AG04449 (cell line): ENCODE measurements around the gene SF3A1.

Source experiments
- CTCF ChIA-PET: fragments of 350-600 bp; formaldehyde crosslinking; extraction: SDS; loops from one replicate; lab custom pipeline; 2021; ENCODE audit warnings: antibody characterized with exemption; lab: Yijun Ruan, JAX
- POLR2A ChIA-PET: fragments of 400-600, 350-600 bp; formaldehyde crosslinking; extraction: SDS; loops from one replicate; lab custom pipeline; 2020; ENCODE audit warnings: antibody characterized with exemption, inconsistent platforms; lab: Yijun Ruan, JAX
- DNase-seq: peaks from one replicate; pipeline ENCODE4 v3.0.0-alpha.2; 2010; ENCODE audit warnings: low read depth, low spot score
- H3K4me3 ChIP-seq: 2 replicates; pipeline ENCODE4 v1.5.1; 2011; ENCODE audit warnings: low read depth, mild to moderate bottlenecking, control low read depth, low read length
- CTCF ChIP-seq: IDR thresholded peaks from one replicate; pipeline ENCODE4 v1.5.1; 2011; ENCODE audit warnings: mild to moderate bottlenecking, moderate library complexity, low read length, control low read depth, inconsistent platforms; ENCODE audit not compliant: insufficient read depth; ENCODE audit errors: missing control alignments

SF3A1 gene

GRCh38 chr22:30301995-30302809 is 54.5 kb downstream of the SF3A1 start:
- ChIA-PET POLR2A (interaction anchor here (0.5 to 1.3 kb wide), 5 partner anchors 8 to 139 kb away, joined by 3 to 4 read pairs (median 3); partner anchors contain the start of gene TBC1D10A), CTCF (interaction anchor here (1.0 to 9.9 kb wide), 3 partner anchors 9 to 16 kb away, joined by 3 to 79 read pairs (median 4); partner anchors contain the start of gene CASTOR1)
- DNase-seq: no peak
- H3K4me3 ChIP-seq: no peak overlapping the region
- TF ChIP-seq CTCF: no peak

- no peak for TF ChIP-seq CTCF
- ChIA-PET POLR2A (no interaction called here), CTCF (interaction anchor here (9.9 kb wide), 1 partner anchor 10 kb away, joined by 79 read pairs; the partner anchor contains the start of gene CASTOR1)
- DNase-seq: no peak
- no peak overlapping the region for H3K4me3 ChIP-seq
These were observed 57.4 kb downstream of the SF3A1 start for GRCh38 chr22:30299322-30299721.

GRCh38 chr22:30297991-30298701 is 58.5 kb downstream of the SF3A1 start:
- no peak for DNase-seq
- ChIA-PET CTCF (interaction anchor here (0.9 to 9.9 kb wide), 2 partner anchors 9 to 12 kb away, joined by 3 to 79 read pairs; partner anchors contain the start of gene CASTOR1), POLR2A (no interaction called here)
- H3K4me3 ChIP-seq: no peak overlapping the region
- TF ChIP-seq CTCF: no peak

GRCh38 chr22:30297276-30297990 is 59.3 kb downstream of the SF3A1 start:
- no peak for TF ChIP-seq CTCF
- DNase-seq: no peak
- H3K4me3 ChIP-seq: no peak overlapping the region
- ChIA-PET POLR2A (no interaction called here), CTCF (interaction anchor here (0.9 to 9.9 kb wide), 2 partner anchors 8 to 13 kb away, joined by 3 to 79 read pairs; partner anchors contain the start of gene CASTOR1)

- no peak overlapping the region for H3K4me3 ChIP-seq
- TF ChIP-seq CTCF: no peak
- CTCF ChIA-PET: interaction anchor here (9.9 kb wide), 1 partner anchor 7 kb away, joined by 79 read pairs; the partner anchor contains the start of gene CASTOR1
- POLR2A ChIA-PET: no interaction called here
- no peak for DNase-seq
These were observed 59.9 kb downstream of the SF3A1 start for GRCh38 chr22:30296833-30297232.
